Tibial nerve (tissue), 4 donors: Measurements from ENCODE around the gene MAPT.

Experiments
- EP300 ChIP-seq, 2 donors: sonication (generic); formaldehyde crosslinking; IDR thresholded peaks; one replicate each; pipeline ENCODE4 v1.6.1; 2017; ENCODE audit warnings: antibody characterized with exemption in 2 of 2, mild to moderate bottlenecking in 1 of 2
- POLR2A ChIP-seq, 2 donors: fragments of 450-650 bp; IDR thresholded peaks; one replicate each; pipeline ENCODE4 v1.6.1; 2017; ENCODE audit warnings: antibody characterized with exemption in 2 of 2, mild to moderate bottlenecking in 2 of 2, moderate library complexity in 2 of 2
- TF ChIP-seq, protein P1 (sequence below), 5 experiments: fragments of 200-600 bp in 3 of 5; fragments of 450-650 bp in 2 of 5; sonication (generic) in 3 of 5; IDR thresholded peaks; one replicate each; pipeline ENCODE4 v1.5.1; 2016 to 2019; ENCODE audit warnings: antibody characterized with exemption in 5 of 5, mild to moderate bottlenecking in 3 of 5, moderate library complexity in 2 of 5

DNA sequence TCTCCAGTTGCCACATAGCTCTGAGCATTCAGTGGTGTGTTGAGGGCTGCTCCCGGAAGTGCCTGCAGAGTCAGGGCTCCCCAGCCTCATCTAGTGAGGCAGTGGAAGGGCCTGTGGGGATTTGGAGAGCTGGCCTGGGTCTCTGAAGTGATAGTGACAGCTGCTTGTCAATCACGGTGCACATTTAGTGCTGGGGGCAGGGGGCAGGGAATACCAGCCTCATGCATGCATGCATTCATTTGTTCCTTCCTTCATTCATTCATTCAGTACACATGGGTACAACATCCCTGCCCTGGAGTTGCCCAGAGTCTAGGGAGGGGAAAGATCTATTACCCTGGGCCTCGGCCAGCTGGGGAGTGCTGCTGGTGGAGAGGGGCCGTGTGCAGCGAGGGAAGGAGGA is 93.4 kb downstream of the MAPT start:
- TF ChIP-seq, protein P1, sequence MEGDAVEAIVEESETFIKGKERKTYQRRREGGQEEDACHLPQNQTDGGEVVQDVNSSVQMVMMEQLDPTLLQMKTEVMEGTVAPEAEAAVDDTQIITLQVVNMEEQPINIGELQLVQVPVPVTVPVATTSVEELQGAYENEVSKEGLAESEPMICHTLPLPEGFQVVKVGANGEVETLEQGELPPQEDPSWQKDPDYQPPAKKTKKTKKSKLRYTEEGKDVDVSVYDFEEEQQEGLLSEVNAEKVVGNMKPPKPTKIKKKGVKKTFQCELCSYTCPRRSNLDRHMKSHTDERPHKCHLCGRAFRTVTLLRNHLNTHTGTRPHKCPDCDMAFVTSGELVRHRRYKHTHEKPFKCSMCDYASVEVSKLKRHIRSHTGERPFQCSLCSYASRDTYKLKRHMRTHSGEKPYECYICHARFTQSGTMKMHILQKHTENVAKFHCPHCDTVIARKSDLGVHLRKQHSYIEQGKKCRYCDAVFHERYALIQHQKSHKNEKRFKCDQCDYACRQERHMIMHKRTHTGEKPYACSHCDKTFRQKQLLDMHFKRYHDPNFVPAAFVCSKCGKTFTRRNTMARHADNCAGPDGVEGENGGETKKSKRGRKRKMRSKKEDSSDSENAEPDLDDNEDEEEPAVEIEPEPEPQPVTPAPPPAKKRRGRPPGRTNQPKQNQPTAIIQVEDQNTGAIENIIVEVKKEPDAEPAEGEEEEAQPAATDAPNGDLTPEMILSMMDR (IDR thresholded peaks at IDR 0.05) = no peak
- TF ChIP-seq EP300 (IDR thresholded peaks at IDR 0.05) = no peak
- TF ChIP-seq POLR2A (IDR thresholded peaks at IDR 0.05) = no peak
